Measurements from ENCODE around the gene SBK2. TPM values are rescaled to one million over a fixed set of nuclear protein-coding genes. Genes with fewer than 3 reads are reported as not detected.
"Not testable (repeated sequence)": the region's sequence is repeated elsewhere in the genome, so short reads cannot be mapped to it uniquely, and the experiment has no call there.

The SBK2 gene
- total and polyA plus RNA-seq, 12 donors, result 0.39 to 14.1 (median 2.0) TPM

DNA sequence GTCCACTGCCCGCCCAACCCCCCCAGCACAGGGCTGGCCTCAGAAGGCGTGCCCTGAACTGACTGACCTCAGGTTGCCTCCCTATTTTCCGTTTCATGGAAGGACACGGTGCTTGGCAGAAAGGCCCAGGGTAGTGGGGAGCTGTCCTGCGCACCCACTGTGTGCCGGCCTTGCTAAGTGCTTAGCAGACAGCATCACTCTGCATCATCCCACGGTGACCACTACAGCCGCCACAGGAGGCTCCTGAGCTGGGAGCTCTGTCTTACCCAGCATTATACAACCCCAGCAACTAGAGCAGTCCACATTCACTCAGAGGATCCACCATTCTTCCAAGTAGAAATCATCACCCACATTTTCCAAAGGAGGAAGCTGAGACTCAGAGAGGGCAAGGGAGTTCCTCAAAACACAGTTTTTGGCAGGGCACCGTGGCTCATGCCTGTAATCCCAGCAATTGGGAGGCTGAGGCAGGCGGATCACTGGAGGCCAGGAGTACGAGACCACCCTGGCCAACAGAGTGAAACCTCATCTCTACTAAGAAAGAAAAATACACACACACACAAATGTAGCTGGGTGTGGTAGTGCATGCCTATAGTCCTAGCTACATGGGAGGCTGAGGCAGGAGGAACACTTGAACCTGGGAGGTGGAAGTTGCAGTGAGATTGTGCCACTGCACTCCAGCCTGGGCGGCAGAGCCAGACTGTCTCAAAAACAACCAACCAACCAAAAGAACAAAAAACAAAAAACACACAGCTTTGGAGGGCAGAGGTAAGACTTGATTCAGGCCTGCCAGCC, 1.6 kb downstream of the SBK2 start:
- Histone ChIP-seq H3K9me3 (no peaks in the 10 kb centered on the region), H3K36me3 (no peaks in the 10 kb centered on the region), H3K4me1 (no peaks in the 10 kb centered on the region), H3K4me3 (no peak overlapping the region), H3K27ac (no peak overlapping the region), H3K27me3 (no peaks in the 10 kb centered on the region)
- ATAC-seq (peak in 1 of 8 donors; percentile 6), DNase-seq (no peak)
- intact Hi-C loops (cut with DNase I), result no loop called here
- TF ChIP-seq, protein P1, sequence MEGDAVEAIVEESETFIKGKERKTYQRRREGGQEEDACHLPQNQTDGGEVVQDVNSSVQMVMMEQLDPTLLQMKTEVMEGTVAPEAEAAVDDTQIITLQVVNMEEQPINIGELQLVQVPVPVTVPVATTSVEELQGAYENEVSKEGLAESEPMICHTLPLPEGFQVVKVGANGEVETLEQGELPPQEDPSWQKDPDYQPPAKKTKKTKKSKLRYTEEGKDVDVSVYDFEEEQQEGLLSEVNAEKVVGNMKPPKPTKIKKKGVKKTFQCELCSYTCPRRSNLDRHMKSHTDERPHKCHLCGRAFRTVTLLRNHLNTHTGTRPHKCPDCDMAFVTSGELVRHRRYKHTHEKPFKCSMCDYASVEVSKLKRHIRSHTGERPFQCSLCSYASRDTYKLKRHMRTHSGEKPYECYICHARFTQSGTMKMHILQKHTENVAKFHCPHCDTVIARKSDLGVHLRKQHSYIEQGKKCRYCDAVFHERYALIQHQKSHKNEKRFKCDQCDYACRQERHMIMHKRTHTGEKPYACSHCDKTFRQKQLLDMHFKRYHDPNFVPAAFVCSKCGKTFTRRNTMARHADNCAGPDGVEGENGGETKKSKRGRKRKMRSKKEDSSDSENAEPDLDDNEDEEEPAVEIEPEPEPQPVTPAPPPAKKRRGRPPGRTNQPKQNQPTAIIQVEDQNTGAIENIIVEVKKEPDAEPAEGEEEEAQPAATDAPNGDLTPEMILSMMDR (IDR thresholded peaks at IDR 0.05), result no peak
- 84 to 86% methylated on average over 12 of the region's 12 CpGs for WGBS, 2 donors

GRCh38 chr19:55534280-55534679, 2.7 kb downstream of the SBK2 start:
- H3K4me1 ChIP-seq; H3K27ac ChIP-seq; H3K4me3 ChIP-seq; H3K9me3 ChIP-seq; DNase-seq; H3K27me3 ChIP-seq; intact Hi-C loops (cut with DNase I); H3K36me3 ChIP-seq; ATAC-seq: not testable (repeated sequence)
- 85% methylated on average over 7 of the region's 7 CpGs for WGBS, 2 donors

GRCh38 chr19:55530996-55531395, 5.9 kb downstream of the SBK2 start:
- ATAC-seq, result no peak
- intact Hi-C loops (cut with DNase I), result no loop called here
- Histone ChIP-seq H3K9me3 (no peaks in the 10 kb centered on the region), H3K27ac (no peak overlapping the region), H3K4me3 (no peak overlapping the region), H3K27me3 (peaks cover 0 to 9% (median 0%) of the 10 kb centered on the region in 7 donors), H3K4me1 (peaks cover 0 to 9% (median 8%) of the 10 kb centered on the region in 9 donors), H3K36me3 (no peaks in the 10 kb centered on the region)
- 89 to 92% methylated on average over 26 of the region's 26 CpGs for WGBS, 2 donors
- TF ChIP-seq, protein P1 (IDR thresholded peaks at IDR 0.05), result no peak
- no peak for DNase-seq

DNA sequence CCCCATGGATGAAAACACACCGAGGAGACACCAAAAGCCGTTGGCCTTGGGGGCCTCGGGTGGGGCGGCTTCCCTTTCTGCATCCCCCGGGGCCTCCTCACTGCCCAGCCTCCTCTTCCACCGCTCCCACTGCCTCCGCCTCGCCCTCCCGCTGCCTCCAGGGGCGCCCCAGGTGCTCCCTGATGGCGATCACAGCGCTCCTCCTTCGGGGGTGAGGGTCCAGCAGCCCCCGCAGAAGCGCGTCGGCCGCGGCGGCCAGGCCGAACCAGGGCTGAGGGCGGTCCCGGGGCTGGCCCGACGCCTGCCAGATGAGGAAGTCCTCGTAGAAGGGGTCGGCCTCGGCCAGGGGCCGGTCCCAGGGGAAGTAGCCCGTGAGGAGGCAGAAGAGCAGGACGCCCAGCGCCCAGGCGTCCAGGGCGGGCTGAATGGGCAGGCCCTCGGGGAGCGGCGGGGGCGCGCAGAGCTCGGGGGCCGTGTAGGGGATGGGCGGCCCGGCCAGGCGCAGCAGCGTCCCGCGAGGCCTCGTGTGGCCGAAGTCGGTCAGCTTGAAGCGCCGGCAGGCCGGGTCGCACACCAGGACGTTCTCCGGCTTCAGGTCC, 7.2 kb downstream of the SBK2 start:
- WGBS, 2 donors, result 84 to 85% methylated on average over 52 to 56 of the region's 56 CpGs
- peaks cover 0 to 9% (median 0%) of the 10 kb centered on the region in 7 donors for H3K27me3 ChIP-seq
- ATAC-seq, result no peak
- DNase-seq, result no peak
- H3K27ac ChIP-seq, result no peak overlapping the region
- H3K36me3 ChIP-seq, result no peaks in the 10 kb centered on the region
- no peaks in the 10 kb centered on the region for H3K9me3 ChIP-seq
- intact Hi-C loops (cut with DNase I), result no loop called here
- TF ChIP-seq, protein P1 (IDR thresholded peaks at IDR 0.05), result no peak
- H3K4me1 ChIP-seq, result peaks cover 0 to 16% (median 9%) of the 10 kb centered on the region in 9 donors
- H3K4me3 ChIP-seq, result no peak overlapping the region
